ENCODE results near the gene KCTD8.

DNA sequence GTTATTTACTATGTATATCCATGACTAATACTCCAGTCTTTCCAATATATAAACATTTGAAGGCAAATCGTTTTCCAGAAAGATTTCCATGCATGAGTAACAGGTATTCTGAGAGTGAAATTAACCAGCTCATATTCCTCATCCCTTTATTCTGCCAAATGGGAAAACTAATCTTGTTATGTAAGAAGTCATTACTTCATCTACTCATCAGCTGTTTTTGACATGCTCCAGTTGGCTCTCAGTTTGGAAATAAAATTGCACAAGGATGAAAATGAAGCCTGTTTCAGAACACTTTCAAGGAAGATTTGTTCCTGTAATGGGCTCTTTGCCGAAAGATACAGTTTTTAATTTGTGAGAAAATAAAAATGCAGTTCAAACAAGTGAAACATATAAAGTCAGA is 121.9 kb downstream of the KCTD8 start:
- TF ChIP-seq CTCF (IDR thresholded peaks at IDR 0.05) (no peak), POLR2A (IDR thresholded peaks at IDR 0.05) (no peak)
